Prostate gland (tissue), 2 donors: ENCODE data around the gene GPR183.

Experiments used
- CTCF ChIP-seq, 4 experiments: fragments of 200-600 bp in 2 of 4; fragments of 450-650 bp in 2 of 4; sonication (generic) in 2 of 4; IDR thresholded peaks; 1 replicate in 3 of 4; 2 replicates in 1 of 4; pipeline ENCODE4 v1.5.1; 2016 to 2019; ENCODE audit warnings: antibody characterized with exemption in 4 of 4, mild to moderate bottlenecking in 2 of 4, moderate library complexity in 2 of 4
- POLR2A ChIP-seq: fragments of 450-650 bp; IDR thresholded peaks from one replicate; pipeline ENCODE4 v1.6.1; 2016; ENCODE audit warnings: antibody characterized with exemption, mild to moderate bottlenecking

DNA sequence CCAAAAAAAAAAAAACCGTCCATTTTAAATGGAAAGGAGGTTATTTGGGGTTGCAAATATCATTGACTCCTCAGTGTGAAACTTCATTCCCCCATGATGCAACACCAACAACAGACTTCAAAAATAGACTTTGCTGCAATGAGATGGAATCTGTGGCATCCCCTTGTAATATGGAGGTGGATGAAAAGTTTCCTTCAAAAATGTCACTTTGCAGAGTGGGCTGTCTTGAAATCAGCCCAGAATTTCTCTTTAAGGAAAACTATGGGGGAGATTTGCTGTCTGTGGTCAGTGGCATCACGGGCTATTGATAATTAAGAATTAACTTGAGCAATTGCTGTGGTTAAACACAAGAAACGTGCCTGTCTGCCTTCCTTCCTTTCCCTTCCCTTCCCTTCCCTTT lies 50.5 kb downstream of the GPR183 start:
- TF ChIP-seq CTCF (IDR thresholded peaks at IDR 0.05) (no peak), POLR2A (no peak)
